RPMI7951 (cell line): ENCODE measurements around the gene MED26. TPM values are rescaled to one million over a fixed set of nuclear protein-coding genes. Genes with fewer than 3 reads are reported as not detected.

ENCODE experiments used
- DNase-seq: peaks from one replicate; pipeline ENCODE4 v3.0.0-alpha.2; 2012; ENCODE audit warnings: low read depth
- total RNA-seq: library from RNA; depleted of rRNA; stranded (reverse); fragments of >200 nt; shearing (Covaris generic); gene quantifications from 2 replicates; pipeline ENCODE4 v1.2.3, GENCODE V29; 2014

The MED26 gene
- total RNA-seq, 1 experiment from 2014 or later, result 3.4 TPM

- DNase-seq, result no peak
These were observed 36.9 kb downstream of the MED26 start for GRCh38 chr19:16590876-16591802.

DNA sequence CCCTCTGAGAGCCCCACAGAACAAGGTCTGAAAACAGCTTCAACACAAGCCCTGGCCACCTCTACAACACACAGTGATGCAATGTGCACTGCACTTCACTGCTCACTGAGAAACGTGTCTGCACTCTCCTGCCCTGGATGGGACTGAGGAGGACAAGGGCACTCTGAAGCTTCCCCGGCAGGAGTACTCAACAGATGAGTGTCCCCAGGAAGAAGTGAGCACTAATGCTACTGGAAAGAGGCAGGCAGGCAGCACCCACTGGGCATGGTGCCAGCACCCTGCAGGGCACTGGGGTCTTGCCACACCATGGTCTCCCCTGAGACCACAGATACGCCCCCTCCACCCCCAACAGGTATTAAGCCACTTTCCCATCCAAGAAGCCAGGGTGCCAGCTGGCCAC is 38.1 kb downstream of the MED26 start:
- DNase-seq, result no peak

DNA sequence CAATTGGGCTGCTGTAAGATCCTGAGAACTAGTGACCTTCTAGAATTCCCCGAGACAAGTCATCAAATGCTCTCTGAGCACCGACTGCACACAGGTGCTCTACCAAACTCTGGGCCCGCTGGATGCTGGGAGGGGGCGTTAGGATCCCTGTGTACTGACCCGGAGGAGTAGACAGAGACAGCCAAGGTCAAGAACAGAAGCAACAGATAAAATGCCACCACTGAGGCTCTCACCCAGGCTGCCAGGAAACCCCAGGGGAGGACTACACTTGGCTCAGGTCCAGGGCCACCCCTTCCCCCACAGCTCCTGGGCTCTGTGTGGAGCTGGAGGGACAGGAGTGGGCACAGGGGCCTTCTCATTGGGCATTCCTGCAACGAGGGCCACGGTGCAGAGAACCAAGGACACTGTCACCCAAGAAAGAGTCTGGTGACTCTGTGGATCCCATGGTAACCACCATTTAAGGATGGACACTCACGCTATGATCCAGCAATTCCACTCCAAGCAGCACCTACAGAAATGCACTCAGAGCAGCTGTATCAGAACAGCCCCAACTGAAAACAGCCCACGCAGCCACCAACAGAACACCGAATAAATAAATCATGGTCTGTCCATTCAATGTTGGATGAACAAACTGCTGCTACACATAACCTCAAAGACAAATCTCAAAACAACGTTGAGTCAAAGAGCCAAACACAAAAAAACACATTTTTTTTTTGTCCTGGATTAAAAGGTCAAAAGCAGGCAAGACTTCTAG is 39.0 kb downstream of the MED26 start:
- no peak for DNase-seq

DNA sequence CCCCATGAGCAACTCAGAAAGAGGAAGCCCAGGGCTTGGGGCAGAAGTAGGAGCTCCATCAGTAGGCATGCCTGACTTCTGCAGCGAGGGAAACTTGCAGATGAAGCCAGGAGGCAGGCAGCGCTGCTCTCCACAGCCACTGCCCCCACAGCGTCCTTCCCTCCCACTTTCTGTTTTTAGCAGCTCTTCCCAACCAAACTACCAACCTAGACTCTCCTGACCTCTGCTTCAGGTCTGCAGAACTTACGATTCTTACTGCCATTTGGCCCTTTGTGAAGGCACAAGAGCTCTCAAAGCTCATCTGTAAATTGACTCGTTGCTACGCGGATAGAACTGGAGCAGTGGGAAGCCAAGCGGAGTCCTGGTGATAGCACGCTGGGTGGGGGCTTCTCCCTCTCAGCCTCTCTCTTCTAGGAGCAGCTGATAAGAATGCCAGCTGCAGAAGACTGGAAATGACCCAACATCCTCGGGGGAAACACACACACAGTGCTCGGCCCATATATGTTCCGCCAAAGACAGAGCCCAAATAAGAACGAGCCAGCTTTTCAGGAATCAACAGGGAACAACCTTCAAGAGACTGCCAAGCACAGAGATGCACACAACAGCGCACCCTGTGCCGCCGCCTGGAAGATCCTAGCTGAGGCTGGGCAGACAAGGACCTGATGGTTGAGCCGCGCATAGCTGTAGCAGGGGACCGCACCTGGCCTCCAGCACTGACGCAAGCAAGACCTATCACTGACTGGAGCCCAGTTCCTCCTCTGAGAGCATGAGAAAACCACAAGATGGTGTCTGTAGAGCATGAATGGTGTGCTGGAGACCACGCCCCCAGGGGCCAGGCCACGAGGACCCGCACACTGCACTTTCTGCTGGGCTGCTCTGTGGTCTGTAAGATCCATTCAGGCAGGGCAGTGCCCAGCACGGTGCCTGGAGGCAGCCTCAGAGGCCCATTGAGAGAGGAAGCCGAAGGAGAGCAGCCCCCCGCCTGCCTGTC is 39.9 kb downstream of the MED26 start:
- no peak for DNase-seq

- DNase-seq, result peak; percentile 28
These were observed 40.8 kb downstream of the MED26 start for GRCh38 chr19:16586991-16587832.

DNA sequence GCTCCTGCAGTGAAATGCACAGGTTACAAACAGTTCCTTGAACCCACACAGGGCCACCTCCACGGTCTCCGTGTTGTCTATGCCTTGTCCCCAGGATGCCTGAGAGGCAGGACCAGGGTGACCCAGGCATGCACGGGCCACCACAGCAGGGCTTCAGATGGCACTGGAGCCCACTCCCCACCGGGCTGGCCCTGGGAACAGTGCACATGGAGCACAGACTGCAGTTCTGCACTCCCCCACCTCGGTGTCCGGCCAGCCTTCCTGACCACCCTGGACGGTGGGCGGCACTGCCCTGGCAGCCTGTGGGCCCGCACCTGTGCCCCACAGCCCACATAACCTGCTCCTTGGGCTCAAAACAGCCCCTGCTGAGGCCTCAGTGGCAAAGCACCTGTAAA is 41.5 kb downstream of the MED26 start:
- no peak for DNase-seq

- peak; percentile 38 for DNase-seq
These were observed 42.1 kb downstream of the MED26 start for GRCh38 chr19:16585808-16586476.

DNA sequence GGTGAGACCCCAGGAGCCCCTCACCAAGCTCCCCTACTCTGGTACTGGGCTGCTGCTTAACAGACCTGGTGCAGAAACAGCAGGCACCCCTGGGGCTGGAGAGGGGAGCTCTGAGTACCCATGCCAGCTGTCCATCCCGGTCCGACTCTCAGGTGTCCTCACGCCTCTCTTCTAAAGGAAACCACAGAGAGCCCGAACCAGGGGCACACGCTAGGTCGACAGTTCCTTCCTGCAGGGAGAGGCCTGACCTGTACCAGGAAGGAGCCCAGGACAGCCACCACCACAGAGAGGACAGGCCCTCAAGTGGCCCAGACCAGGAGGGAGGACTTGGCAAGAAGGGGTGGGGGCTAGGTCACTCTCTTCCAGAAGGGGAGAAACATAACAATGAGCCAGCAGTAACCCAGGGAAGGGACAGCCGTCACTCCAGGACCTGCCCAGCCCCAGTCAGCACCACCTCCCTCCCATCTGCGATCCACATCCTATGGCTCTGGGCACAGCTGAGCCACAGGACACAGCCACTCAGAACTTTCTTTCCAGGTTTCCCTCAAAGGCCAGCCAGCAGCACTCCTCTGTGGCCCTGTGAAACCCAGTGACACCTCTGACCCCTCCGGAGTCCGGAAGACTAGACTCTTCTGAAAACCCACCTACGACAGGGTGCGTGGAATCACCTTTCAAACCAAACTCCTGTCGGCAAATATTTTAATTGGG is 42.8 kb downstream of the MED26 start:
- DNase-seq, result no peak

DNA sequence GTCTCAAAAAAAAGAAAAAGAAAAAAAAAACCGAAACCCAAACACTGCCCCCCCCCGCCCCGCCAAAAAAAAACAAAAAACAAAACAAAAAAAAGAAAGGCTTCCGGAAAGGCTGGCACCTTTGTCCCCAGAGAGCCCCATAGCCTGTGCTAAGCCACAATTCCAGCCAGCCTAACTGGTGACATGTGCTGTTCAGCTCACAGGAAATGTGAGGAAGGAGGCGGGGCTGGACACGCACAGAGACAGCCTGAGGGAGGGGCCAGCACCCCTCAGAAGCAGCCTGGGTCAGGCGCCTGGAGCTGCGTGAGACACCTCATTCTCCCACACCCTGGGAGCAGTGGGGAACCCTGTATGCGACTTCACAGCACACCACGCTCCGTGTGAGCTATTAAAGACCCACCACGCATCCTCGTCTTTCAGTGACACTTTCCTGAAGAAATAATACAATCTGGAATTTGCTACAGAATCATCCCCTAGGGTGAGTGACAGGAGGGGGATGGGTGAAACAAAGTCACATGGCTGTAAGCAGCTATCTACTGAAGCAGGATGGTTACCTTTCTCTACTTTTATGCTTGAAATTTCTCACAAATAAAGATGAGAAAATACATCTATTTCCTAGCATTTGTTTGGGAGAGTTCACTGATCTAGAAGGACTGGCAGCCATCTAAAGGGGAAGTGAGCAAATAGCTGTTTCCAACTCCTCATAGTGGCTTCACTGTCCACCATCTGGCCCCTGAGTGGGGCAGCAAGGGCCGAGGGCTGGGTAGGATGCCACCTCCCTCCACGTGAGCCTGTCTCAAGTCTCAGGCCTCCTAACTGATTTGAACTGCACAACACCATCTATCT is 43.5 kb downstream of the MED26 start:
- peak; percentile 80 for DNase-seq

DNA sequence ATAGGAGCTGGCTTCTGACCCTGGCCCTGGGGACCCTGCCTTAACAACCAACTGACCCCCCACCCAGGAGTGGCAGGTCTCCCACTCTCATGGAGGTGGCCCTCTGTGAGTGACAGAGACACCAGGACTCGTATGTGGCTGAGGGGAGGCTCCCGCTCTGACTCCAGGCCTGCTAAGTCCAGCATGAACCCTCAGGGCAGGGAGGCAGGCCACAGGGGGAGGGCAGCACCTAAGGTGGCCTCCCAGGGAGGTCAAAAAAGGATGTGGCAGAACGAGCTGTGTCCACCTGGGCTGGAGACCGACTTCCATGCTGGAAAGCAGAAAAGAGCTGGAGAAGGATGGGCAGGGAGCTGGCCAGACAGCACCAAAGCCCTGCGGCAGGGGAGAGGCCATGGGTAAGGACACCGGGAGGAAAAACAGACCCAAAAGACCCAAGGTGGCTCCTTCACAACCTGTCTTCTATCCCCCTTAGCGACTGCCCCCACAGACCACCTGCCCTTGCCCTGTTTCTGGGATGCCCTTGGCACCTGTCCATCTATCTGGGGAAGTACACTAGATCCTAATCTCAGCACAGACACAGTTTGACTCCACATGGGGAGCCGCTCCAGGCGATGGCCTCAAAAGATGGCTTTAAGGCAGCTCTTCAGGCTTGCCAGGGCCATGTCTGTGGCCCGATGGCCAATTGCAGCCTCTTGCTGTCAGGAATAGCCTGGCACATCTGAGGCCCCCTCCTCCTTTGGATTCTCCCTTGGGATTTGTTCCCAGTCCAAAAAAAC is 45.3 kb downstream of the MED26 start:
- DNase-seq, result no peak

- DNase-seq, result no peak
These were observed 46.0 kb downstream of the MED26 start for GRCh38 chr19:16581971-16582343.

GRCh38 chr19:16581145-16581970 is 46.6 kb downstream of the MED26 start:
- DNase-seq, result no peak

DNA sequence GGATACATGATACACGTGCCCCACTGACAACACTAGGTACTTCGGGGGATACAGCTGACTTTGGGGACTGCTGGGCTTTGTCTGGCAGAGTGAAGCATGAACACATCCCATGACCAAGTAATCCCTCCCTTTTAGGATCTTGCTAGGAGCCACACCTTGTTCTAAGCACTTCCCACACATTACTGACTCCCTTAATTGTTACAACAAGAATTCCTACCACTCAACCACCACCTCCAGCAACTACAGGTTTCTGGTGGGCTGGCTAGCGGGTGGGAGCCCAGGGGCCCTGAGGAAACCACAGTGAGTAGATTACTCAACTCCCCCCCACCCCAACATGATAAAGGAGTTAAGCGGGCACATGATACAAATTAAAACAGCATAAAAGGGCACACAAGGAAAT is 48.6 kb downstream of the MED26 start:
- DNase-seq, result no peak

- no peak for DNase-seq
These were observed 50.4 kb downstream of the MED26 start for GRCh38 chr19:16577531-16577985.

GRCh38 chr19:16576690-16577530 is 51.1 kb downstream of the MED26 start:
- DNase-seq, result no peak
